Neural progenitor cell (in vitro differentiated cells): ENCODE results near the gene PKHD1.

Source experiments
- CTCF ChIP-seq: fragments of 200-600 bp; sonication (generic); IDR thresholded peaks from 2 replicates; pipeline ENCODE4 v1.5.1; 2017; ENCODE audit warnings: antibody characterized with exemption, mild to moderate bottlenecking
- EZH2 ChIP-seq: fragments of 200-600 bp; sonication (generic); IDR thresholded peaks from 2 replicates; pipeline ENCODE4 v1.6.1; 2017; ENCODE audit warnings: antibody characterized with exemption, mild to moderate bottlenecking, moderate library complexity
- EZH2phosphoT487 ChIP-seq: fragments of 200-600 bp; sonication (generic); IDR thresholded peaks from 2 replicates; pipeline ENCODE4 v1.6.1; 2017; ENCODE audit warnings: antibody characterized with exemption

GRCh38 chr6:52132292-52132691 lies 44.9 kb upstream of the PKHD1 start:
- no peak for TF ChIP-seq CTCF
- TF ChIP-seq EZH2phosphoT487 = no peak
- TF ChIP-seq EZH2 = no peak
